NCI-H748 (cell line): ENCODE results near the gene CSNK2A3.

Source experiments
- DNase-seq: peaks from one replicate; lab custom pipeline; 2025; ENCODE audit not compliant: unreplicated experiment; lab: John Stamatoyannopoulos, UW

CSNK2A3 gene

DNA sequence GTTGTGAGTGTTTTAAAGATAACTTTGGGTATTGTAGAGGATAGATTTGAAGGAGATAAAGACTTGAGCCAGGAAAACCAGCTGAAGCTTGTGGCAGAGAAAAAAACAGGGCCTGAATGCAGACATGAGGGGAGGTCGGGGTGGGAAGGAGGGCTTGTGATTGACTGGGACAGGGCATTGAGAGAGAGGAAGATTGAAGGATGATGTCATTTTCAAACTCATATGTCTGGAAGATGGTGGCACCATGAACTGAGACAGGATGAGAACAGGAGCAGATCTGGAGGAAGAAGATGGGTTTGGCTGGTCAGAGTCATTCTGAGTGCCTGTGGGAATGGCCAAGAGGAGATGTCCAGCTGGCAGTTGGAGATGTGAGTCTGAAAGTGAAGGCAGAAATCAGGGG, 14.7 kb downstream of the CSNK2A3 start:
- no peak for DNase-seq

DNA sequence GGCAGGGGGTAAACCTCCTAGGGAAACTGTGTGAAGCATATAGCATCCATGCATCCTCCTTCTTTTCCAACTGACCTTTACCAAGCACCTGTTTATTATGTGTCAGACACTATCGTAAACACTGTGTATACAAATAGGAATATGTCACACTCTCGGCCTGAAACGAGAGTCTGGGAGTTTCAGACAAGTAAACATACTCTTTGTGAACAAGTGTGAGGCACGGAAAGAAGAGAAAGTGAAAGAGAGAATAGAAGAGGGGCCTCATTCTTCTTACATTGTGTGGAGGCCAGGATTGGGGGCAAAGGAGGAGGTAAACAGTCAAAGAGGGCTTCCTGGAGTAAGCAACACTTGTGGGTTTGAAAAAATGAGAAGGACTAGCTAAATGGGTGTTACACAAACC, 16.4 kb downstream of the CSNK2A3 start:
- no peak for DNase-seq

DNA sequence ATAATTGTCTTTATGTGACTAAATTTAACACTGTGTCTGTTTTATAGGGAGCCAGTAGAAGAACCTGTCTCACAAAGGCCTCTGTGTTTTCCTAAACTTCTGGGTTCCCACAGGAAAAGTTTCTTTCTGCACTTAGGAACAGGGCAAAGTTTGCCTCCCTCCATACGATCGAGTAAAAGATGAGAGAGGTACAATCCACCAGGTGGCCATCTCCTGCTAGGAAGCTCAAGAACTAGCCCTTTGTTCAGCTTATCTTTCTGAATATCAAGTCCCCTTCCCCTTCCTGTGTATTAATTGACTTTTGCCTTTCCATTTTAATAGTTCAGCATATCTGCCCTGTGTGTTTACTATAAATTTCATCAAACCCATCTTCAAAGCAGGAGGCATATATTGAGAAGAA, 18.0 kb downstream of the CSNK2A3 start:
- DNase-seq: no peak

DNA sequence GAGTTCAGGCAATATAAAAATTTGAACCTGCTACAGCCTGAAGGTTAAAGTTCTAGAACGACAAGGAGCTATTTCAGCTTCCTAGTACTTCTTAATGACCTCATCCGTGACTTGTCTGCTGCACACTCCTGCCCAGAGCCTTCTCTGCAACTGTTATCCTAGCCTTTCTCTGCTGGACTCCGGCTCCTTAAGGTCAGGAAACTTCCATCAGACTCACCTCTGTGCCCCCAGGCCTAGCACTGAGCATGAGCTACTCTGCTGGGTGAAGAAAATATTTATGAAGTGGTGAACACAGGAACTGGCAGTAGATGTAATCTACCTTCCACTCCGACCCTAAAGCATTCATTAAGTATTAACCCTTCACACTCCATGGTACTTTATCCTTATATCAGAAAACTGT, 18.4 kb downstream of the CSNK2A3 start:
- DNase-seq: no peak

DNA sequence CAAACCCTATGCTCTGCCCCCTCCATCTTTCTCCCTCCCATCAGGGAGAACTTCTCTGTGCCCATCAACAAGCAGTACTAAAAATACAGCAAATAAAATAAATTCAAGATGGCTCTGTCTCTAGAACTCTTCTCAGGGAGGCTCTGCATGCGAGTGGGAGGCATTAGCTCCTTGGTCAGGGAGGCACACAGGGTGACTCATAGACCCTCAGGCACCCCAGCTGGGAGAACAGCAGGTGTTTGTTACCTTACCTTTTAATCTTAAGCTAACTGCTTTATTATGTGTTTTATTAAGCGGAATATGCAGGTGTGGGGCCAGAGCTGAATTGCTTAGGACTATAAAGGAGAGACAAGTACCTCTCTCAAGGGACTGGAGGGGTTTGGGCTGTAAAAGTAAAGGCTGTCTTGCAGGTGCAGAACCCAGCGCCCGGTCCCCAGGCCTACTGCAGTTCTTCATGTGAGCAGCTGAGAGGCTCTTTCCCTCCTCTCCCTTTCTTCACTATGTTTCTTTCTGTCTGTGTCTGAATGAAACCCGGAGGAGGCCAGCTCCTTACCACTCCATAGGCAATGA, 20.8 kb downstream of the CSNK2A3 start:
- DNase-seq: peak; percentile 23

DNA sequence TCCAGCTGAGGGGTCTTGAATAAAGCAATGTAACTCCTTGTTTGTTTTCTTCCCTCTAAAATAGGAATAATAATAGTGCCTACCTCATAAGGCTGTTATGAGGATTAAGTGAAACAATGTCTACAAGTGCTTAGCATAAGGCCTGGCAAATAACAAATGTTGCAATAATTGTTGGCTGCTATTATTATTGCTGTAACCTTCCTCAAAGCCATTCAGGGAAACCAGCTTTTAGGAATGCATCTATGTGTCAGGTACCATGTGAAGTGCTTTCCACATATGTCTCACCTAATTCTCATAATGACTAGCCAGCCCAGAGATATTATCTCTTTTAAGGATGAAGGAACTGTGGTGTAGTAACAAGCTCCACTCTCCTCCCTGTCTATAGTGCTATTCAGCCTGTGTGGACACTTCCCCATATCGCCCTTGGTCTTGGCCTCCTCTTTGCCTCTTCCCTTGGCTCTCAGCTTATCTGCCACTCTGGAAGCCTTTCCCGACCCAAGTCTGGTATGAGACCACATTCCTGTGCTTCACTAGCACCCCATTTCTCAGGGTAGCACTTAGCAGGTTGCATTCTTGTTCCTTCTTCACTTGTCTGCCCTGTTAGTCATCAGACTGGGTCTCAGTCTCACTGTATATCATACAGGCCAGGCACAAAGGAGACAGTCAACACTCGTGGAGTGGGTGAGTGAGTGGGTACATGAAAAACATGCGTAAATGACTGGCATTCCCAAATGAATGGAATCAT, 23.8 kb downstream of the CSNK2A3 start:
- DNase-seq: no peak

DNA sequence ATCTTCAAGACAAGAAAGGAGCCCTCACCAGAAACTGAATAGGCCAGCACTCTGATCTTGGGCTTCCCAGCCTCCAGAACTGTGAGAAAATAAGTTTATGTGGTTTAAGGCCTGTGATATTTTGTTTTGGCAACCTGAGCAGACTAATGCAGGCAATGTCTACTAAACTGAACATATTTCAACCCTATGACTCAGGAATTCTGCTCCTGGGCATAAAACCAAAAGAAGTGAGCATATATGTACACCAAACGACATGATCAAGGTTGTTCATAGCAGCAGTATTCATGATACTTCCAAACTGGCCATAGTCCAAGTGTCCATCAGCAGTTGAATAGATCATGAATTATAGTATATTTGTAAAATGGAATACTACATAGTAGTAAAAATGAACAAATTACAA, 29.0 kb downstream of the CSNK2A3 start:
- DNase-seq: no peak

DNA sequence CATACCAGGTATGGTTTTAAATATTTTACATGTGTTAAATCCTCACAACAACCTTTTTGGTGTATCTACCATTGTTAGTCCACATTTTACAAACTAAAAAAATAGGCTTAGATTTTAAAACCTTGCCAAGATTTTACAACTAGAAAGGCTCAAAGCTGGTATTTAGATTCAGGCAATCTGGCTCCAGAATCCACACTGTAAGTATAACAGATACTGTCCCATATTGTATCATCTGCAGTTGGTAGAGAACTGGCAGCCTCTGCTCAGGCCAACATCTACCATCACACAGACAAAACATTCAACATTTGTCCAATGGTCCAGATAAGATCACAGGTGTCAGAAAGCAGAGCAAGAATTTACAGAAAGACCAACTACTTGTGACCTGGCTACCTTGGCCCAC, 30.9 kb downstream of the CSNK2A3 start:
- DNase-seq: no peak

DNA sequence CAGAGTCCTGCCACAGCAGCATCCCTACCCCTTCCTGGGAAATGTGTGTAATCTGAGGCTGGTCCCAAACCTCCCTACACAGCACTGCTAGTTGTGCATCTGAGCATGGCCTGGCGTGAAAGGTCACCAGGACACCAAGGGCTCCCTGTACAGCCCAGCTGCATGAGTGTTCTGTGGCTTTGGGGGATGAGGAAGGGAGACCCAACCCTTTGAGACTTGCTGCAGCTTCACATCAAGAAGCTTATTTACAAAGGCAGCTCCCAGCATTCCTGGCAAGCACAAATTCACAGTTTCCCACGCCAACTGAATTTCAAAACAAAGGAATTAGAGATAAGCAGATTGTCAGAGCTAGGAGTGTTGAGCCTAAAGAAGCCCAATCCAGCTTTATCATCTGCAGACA, 32.2 kb downstream of the CSNK2A3 start:
- no peak for DNase-seq

DNA sequence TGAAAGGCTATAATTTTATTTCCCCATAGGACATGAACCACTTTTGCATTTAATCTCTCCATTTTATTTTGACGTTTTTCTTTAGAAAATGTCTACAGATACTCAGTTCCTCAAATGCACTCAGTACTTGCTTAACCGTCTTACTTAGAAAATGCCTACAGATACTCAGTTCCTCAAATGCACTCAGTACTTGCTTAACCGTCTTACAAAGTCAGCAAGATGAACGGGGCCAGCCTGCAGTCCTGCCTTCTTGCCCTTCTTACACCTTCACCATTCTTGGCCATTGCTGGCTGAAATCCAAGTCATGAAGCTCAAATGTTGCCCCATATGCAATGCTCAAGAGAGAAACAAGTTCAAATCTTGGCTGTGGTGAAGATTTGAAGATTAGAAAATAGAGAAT, 34.1 kb downstream of the CSNK2A3 start:
- DNase-seq: no peak

DNA sequence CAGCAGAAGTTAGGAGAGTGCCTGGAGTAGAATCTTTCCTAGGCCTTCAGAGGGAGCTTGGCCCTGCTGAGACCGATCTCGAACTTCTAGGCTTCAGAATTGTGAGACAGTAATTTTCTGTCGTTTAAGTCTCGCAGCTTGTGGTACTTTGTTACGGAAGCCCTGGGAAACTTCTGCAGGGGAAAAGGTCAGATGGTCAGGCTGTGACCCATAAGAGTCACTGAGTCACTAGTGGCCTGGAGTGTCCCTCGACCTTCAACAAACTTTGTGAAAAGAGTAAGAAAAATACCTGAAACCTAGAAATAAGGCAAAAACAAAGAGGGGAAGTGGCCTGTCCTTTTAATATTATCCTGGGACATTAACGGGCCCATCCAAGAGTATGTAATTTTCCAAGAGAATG, 34.6 kb downstream of the CSNK2A3 start:
- DNase-seq: no peak

DNA sequence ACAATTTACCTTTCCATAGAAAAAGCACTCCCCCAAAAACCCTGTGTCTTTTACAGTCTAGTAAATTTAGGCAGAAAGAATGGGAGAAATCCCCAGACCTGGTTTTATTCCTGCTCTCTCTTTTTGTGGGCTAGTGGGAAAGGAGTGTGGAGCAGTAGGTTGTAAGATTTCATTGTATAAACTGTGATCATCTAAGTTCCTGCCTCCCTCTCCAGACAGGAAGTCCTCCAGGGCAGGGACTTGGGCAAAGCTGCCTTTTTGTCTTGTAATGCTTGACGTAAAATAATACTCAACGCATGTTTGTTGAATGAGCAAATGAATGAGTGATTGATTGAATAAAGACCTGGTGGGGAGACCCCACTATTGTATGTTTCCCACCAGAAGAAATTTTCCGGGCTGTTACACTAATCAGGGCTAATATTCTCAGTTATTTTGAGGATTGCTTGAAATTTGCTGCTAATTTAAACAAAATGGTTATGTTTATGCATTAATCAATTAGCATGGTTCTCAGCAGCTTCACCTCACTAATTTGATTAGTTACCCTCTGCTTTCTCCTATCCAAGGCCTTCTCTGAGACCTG, 36.3 kb downstream of the CSNK2A3 start:
- no peak for DNase-seq

DNA sequence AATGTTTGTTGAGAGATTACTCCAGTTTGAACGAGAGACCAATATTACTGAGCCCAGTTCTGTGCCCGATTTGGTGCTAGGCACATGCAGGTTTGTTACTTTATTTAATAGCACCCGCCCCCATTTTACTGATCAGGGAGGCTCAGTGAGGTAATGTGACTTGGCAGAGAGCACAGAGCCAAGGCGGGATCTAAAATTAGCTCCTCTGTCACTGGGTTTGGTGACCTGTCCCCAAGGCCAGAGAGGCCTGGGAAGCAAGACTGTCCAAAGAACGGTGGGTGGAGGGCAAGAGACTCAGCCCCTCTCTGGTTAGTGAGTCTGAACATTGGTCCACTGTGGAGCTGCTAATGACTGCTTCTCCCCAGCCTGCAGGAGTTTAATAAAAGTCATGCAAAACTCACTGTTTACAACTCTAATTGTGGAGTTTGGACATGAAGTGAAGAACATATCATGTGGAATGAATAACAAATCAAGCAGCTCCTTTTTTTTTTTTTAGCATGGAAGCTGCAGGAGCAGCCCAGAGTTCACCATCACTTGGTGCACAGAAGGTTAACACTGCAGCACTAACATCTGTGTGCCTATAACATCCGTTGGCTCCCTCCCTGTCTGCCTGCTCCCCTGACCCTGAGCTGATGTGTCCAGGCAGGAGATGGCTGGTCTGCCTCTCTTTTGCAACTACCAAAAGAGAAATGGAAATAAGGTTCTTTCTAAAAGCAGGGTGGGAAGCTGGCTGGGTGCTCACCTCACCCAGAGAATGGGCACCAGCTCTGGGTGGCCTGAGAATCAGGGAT, 39.0 kb downstream of the CSNK2A3 start:
- DNase-seq: no peak

DNA sequence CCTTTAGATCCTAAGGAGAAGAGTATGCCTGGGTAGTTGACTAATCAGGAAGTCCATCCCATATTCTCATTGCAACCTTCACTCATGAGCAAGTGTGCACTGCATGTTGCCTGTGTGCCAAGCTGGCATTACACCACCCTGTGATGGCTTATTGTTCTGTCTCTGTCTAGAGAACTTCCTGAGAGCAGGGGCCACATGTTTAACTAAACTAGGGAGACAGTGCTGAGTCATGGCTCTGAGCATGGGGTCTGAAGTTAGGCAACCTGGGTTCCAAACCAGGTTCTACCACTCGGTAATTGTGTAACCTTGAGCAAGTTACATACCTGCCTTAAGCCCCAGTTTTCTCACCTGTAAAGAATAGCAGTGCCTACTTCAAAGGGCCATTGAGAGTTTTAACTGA, 39.6 kb downstream of the CSNK2A3 start:
- DNase-seq: no peak

DNA sequence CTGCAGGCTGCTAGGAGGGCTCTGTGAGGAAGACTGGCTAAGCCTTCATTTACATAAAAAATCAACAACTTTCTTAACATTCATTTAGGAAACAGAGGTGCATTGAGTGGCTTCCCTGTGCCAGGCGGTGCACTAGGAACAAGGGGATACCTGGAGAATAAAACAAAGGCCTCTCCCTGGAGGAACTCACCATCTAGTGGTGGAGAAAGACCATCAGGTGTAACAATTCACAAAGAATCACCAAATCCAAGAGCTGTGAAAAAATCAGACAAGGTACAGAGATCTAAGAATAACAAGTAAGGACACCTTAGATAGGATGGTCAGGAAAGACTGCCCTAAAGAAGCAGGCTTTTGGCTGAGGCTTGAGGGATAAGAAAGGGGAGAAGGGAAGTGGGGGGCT, 40.3 kb downstream of the CSNK2A3 start:
- no peak for DNase-seq

DNA sequence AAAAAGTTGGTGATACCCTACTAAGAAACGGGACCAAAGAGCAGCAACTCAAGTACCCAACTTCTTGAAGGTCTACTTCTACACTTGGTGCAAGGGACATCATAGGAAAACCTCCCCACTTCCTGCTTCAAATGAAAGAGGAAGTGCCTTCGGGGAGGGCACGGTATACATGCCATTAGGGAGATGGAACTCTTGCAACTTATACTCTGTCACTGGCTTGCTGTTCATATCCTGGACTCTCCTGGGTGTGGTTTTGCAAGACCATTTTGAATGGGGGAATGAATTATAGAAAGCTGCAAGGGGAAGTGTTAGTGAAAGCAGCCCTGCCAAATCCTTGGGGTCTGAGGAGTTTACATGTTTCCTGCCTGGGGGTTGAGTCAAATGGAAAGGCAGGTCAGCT, 41.9 kb downstream of the CSNK2A3 start:
- DNase-seq: no peak

DNA sequence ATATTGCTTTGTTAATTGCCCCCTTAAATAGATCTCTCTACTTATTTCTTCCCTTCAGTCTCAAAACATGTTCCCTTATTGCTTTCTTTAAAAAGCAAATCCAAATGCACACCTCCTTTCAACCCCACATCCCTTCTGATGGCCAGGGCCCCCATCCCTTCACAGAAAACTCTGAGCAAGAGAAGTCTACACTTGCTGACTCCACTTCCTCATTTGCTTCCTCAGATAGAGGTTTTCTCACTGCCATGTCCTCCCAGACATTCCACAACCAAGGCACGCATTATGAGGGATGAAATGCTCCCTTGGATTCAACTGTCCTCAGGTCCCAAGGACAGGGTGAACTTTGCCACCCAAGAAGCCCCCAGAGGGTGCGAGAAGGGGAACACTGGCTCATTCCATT, 43.1 kb downstream of the CSNK2A3 start:
- no peak for DNase-seq

DNA sequence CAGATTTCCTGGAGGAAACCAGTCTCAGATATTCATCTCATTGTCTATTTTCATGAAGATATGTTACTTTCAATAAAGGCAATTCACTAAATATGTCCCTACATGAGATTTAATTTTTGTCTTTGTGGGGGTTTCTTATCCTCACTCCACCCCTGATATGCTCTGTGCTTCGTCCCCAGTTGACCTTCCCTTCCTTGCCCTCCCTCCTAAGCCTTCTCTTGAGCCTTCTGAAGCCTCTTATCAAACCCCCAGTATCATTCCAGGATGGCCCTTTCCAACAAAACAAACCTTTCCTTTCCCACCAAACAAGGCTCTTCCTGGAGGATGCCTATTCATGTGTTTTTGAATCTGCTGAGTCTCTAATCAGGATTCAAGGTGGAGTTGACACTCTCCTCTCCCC, 44.8 kb downstream of the CSNK2A3 start:
- DNase-seq: no peak

DNA sequence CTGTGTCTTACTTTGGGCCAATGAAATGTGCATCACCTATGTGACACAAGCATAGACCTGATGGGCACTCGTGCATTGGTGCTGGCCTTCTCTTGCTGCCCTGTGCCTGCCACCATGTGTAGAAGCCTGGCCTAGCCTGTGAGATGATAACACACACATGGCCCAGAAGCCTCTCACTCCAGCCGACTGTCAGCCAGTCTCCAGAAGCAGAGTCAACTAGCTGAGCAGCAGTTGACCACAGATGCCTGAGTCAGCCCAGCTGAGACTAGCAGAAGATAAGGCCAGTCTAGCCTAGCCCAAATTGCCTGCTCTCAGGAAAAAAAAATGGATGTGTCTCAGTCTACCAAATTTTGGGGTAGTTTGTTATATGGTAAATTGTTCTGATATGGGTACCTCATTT, 46.2 kb downstream of the CSNK2A3 start:
- no peak for DNase-seq

DNA sequence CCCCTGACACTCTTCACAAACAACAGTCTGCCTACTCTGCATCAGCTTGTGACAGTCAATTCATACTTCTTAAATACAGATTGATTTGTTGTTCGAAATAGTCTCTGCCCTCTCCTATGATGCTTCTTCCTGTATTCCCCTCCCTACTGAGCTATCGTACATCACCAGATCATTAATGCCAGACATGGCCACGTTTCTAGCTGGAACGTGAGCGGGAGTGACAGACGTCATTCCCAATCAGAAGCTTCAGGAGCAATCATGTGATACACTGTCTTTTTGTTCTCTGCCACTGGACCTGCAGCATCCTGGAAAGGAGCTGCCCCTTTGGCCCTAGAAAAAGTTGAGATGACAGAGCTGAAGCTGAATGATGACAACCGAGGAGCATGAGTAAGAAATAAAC, 48.5 kb downstream of the CSNK2A3 start:
- no peak for DNase-seq

DNA sequence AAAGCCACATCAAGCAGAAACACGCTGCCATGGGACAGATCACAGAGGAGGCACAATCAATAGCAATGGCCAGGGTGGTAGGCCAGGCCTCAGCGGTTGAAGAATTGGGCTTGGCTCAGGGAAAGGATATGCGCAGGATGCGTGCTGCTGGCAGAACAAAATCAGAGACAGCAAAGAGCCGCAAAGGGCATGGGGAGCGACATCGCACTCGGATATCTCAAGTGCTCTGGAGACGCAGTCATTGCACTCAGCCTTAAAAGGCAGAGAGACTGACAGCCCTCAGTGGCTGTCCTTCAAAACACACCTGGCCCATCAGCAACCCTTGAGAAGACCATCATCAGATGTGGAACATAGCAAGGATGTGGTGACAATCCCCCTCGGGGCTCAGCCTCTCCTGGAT, 50.5 kb downstream of the CSNK2A3 start:
- no peak for DNase-seq
